Activated CD4-positive, CD25-positive, alpha-beta regulatory T cell treated with anti-CD3 and anti-CD28 coated beads, Interleukin-2, amount 50 U/mL, for 72 hours (primary cell): ENCODE data around the gene ZC3H13.

ENCODE experiments used
- DNase-seq: peaks from one replicate; pipeline ENCODE4 v3.0.0; 2021

ZC3H13 gene

DNA sequence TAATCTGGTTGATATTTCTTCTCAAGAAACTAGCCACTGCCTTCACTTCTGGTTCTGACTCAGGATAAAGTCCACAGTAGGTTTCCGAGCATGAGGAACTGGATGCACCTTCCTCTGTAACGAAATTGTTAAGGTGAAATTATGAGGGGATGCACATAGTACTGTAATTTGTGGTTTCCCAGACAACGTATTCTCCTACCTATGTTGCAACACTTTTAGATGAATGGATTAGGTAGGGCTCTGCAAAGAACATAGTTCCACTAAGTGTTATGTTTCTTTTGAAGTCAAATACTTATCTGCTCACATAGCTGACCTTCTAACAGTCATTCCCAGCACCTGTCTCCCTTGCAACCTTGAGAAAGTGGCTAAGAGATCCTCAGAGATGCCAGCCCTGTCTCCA is 5.7 kb upstream of the ZC3H13 start:
- no peak for DNase-seq

DNA sequence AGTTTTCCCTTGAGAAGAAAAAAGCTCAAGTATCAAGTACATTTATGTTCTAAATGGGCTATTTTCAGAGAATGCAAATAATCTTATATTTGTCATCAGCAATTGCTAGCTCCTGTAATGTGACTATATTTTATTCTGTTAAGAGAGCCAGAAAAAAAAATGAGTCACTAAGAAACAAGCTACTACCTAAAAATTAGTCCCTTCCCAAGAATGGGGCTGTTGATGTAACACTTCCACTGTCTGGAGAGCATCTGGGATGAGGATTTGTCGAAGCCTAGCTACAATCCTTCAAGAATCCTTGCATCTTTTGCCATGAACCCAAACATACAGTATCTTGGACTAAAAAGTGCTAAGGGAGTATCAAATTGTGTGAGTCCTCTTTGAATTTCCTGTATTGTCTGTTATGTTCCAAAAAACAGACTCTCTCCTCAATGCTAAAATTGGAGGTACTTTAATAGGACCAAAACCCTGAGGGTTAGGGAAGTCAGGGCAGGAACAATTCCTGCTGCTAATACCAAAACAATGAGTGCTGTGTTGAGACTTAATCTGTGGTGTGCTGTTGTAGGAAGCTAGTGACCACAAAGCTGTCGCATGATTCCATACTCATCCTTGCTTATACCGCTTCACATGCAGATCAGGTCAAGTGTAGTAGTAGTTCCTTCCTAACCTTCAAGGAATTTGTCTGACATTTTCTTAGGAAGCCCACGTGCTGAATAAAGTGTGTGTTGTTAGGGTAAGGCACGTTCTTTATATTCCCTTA is 4.9 kb upstream of the ZC3H13 start:
- no peak for DNase-seq

DNA sequence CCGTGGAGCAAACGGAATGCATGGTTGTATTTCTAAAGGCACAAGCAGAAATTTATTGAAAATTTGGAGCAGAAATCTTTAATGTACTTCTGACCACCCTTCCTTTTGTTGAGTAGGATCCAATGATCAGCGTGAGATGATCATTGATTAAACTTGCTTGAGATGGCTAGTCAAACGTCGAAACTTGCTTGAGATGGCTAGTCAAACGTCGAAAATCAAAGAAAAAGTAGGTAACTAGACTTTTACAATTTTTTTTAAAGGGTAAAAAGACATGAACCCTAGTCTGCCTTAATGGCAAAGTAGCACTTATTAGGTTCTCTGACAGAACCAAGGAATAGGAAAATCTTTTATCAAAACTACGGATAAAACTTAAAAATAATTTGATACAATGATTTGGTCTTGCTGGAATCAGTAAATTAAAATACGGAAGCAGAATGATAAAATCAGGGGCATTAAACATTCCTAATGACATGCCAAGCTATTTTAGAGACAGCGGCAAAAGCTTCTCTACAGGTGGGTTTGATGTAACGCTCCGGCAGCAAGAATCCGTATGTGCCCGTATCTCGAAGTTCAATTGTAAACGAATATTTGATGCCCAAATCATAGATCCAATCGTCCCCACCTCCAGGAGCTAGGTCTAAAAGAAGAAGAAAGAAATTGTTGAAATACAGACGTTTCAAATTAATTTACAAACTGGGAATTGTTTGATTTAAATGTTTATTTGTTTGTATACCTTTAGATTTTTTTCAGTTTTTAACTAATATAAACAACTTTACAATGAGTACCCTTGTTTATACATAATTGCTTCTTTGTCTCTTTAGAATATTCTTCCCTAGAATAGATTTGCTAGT is 841 bp upstream of the ZC3H13 start:
- no peak for DNase-seq

DNA sequence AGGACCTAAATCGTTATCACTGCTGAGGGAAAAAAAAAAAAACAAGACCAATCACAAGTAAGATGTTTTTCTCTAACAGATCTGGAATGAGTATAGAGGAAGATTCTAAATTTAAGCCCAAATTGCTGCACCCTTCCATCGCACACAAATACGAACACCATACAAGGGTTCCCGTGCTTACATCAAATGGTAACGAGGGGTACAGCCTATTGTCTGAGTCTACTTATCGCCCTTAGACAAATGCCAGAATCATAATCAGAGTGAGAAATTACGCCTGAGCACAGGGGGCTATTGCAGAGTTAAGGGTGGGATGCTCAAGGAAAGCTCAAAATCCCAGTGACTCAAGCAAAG is 603 bp downstream of the ZC3H13 start:
- DNase-seq = no peak

DNA sequence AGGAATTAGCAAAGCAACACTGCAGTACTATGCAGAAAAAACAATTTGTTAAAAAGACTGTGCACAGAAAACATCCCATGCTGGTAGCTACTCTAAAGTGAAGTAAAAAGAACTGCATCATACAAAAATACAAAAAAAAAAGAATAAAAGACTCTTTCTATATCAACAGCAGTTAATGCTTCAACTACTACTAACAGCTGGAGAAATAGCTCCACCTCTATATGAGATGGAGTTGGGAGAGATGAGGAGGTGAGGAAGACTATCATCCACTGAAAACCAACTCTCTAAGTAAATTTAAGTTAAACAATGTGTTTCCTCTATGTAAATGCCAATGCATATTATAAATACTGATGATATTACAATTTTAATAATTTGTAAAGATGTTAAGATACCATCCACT is 1.8 kb downstream of the ZC3H13 start:
- DNase-seq = no peak

DNA sequence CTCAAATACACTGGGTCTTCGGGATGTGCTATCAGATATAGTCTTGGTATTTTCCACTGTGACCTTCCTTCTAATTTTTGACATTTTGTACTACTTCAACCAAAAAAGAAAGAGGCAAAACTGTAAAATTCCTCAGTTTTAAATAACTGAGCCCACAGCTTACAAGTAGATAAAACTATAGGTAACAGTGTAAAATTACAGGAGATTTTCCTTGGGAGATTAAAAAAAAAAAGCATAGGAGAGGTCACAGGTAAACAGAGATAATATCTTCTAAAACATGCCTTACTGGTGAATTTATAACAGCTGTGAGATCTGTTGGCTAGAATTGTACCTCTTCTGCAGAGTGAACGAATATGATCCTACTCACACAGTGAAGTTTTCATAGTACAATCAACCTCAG is 7.1 kb downstream of the ZC3H13 start:
- no peak for DNase-seq

DNA sequence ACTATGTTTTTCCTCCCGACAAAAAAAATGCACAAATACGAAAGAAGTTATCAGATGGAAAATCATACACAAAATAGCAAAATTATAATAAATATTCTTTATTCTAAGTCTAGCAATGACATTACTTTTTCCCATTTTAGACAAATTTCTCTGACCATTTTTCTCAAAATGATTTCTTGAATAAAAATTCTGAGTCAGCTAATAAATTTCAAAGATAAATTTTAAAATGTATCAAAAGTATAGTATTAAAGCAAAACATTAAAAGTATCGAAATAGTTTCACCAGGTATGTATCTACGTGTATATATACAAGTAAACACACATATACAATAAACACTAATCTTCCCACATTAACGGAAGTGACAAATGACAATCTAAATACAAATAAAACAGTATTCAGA is 8.9 kb downstream of the ZC3H13 start:
- DNase-seq = no peak

DNA sequence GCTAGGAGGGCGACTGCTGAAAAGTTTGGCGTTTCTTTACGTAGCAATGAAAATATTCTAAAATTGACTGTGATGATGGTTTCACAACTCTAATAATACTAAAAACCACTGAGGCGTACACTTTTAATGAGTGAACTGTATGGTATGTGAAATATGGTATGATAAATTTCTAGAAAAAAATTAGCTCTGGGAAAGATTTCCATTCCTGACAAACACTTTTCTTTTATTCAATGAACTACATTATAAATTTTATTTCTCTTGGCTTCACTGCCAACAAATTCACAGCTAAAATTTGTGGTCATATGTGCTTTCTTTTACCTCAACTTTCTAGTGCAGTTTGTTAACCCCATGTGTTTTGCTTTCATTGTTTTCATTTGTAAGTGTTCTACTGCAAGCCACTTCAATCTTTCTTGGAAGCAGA is 11.1 kb downstream of the ZC3H13 start:
- DNase-seq = no peak

DNA sequence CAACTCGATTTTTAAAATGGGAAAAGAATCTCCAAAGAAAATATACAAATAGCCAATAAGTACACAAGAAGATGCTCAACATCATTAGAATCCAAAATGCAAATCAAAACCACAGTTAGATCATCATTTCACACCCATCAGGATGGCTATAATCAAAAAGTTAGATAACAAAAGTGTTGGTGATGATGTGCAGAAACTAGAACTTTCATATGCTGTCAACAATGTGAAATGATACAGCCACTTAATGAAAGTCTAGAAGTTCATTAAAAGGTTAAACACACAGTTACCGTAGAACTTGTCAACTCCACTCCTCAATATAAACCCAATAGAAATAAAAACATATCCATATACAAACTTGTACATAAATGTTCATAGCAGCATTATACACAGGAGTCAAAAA is 11.8 kb downstream of the ZC3H13 start:
- no peak for DNase-seq

DNA sequence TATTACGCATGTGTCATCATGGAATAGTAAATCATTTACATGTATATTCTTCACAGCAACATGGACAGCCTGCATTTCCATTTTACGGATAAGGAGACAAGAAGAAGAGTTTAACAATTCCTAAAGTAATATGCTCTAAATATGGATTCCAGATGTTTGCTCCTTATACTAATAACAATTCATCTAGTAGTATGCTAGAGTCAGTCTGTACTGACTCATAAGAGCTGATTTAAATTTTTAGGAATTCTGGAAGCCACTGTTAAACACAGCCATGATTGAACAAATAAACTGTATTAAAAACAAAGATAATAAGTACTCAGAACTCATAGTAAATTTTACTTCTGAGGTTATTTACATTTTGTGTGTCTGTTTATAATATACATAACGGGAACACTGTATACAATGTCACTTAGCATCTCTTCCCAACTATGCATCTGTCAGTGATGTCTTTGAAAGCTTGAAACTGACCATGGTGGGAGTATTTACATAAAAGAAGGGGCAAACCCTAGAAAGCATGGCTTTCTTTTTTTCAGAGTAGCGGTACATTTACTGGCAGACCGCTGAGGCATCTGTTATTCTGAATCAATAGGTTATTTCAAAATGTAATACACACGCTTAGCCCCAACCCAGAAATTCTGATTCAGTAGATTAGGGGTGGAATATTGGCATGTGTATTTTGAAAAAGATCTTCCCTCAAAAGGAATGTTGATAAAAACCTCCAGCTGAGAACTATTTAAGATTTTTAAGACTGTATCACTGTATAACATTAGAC is 12.9 kb downstream of the ZC3H13 start:
- DNase-seq = no peak

DNA sequence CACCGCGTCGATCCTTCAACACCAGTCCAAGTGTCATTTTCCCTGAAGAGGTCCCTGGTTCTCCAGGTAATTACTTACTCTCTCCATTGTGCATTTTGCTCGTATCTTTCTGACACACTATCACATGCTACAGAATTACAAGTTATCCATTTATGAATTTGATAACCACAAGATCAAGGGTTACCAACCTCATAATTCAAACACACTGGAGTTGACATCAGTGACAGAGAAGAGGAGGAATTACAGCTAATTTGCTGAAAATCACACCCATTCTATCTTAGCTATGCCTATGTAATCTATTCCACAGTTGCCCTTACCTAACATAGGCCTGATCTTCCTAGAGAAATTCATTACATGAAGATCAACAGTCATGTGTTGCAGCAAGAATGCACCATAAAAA is 14.2 kb downstream of the ZC3H13 start:
- no peak for DNase-seq

DNA sequence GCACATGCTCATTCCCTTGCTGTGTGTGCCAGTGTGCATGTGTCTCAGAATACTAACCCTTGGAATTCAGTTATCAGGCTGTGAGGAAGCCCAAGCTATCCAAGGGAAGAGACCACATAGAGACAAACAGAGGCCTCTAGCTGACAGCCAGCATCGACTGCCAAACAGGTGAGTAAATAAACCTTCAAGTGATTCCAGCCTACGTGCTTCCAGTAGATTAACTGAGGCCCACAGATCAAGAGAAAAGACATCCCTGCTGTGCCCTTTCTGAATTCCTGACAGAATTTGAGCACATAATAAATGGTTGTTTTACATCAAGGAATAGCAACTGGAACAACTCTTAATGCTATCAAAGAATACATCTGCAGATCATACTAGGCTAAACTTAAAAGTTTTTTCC is 17.5 kb downstream of the ZC3H13 start:
- no peak for DNase-seq

DNA sequence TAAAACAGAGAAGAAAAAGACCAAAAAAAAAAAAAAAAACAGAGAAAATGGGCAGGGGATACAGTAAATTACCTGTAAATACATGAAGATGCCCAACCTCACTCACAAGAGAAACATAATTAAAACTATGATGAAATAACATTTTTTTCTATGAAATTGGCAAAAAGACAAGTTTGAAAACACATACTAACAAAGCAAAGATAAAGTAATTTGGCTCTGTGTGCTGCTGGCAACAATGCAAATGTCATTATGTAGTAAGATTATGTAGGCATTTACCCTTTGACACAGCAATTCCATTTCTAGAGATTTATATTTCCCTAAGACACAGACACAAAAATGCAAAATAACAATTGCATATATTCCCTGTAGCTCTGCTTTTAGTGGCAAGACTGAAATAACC is 20.2 kb downstream of the ZC3H13 start:
- no peak for DNase-seq

DNA sequence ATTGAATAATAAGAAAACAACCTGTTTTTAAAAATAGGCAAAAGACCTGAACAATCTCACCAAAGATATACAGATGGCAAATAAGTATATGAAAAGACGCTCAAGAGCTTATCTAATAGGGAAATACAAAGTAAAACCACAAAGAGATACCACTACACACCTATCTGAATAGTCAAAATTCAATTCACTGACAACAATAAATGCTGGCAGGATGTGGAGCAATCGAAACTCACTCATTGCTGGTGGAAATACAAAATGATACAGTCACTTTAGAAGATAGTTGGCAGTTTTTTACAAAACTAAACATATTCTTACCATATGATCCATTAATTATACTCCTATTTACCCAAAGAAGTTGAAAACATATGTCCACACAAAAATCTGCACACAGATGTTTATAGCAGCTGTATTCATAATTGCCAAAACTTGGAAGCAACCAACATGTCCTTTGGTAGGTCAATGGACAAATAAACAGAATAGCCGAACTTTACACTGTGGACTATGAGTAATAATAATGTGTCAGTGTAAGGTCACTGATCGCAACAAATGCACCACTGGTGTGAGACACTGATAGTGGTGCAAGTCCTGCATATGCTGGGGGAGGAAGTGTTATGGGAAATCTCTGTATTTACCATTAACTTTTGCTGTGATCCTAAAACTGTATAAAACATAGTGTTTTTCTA is 20.8 kb downstream of the ZC3H13 start:
- DNase-seq = no peak

DNA sequence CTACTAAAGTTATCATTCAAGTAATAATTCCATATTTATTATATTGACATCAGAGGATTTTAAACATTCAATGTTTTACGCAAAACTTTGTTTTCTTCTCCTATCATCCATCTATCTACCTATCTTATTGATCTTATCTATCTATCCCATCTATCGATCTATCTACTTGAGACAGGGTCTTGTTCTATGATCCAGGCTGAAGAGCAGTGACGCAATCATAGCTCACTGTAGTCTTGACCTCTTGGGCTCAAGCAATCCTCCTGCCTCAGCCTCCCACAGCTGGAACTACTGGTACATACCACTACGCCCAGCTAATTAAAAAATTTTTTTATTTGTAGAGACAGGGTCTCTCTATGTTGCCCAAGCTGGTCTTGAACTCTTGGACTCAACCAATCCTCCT is 27.4 kb downstream of the ZC3H13 start:
- DNase-seq = no peak

DNA sequence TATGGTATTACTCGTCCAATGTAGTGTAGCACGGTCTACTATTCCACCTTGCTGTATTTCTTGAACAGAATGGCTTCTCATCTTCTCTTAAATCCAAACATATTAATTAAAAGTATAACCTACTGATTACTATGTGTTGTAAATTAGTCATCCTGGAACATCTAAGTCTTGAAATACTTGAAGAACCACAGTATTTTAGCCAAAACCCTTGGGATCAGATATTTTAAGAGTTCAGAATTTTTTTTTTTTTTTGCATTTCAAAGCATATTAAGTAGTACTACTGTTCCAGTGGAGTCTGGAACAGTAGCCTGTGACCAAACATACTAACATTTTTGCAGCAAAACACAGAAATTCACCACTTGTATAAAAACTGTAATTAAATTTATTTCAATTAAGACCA is 30.1 kb downstream of the ZC3H13 start:
- no peak for DNase-seq

DNA sequence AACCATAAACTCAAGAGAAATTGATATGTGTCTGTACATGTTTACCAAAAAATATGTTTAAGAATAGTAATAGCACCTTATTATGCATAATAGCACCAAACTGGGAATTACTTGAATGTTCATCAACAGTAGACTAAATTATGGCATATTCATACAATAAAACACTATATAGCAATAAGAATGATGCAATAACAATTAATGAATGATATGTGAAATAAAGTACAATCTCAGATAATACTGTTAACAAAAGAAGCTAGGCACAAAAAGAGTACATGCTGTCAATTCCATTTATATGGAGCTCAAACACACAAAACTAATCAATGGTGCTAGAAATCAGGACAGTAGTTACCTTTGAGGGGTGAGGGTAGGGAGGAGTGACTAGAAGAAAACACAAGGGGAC is 36.3 kb downstream of the ZC3H13 start:
- no peak for DNase-seq

DNA sequence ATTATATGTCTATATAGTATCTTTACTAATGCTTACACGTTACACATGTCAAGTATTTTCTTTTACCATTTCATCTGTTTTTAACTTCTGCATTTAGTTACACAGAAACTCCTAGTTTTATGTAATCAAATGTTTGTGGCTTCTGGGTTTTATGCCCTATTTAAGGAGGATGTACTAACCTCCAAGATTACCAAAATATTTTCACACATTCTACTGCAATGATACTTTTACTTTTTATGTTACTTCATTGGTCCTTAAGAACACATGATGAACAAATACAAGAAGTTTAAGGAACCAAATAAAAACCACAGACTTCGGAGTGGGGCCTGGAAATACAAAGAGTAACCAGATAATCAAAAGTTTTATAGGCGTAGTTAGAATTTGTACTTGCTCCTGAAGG is 37.2 kb downstream of the ZC3H13 start:
- DNase-seq = no peak

DNA sequence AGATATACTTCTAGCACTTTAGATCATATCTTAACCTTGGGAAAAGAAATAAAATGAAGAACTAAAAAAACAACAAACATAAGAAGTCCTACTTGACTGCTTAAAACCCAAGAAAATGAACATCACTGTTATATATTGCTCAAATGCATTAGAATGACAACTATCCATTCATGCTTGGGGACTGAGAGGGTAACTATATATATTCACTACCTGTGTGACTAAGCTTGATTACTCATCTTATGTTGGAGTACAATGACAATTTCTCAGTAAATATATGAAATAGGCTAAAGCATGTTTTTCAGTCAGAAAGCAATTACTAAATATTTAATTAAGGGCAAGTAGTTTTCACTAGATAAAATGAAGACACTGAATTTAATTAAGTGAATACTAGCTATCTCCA is 40.1 kb downstream of the ZC3H13 start:
- no peak for DNase-seq

DNA sequence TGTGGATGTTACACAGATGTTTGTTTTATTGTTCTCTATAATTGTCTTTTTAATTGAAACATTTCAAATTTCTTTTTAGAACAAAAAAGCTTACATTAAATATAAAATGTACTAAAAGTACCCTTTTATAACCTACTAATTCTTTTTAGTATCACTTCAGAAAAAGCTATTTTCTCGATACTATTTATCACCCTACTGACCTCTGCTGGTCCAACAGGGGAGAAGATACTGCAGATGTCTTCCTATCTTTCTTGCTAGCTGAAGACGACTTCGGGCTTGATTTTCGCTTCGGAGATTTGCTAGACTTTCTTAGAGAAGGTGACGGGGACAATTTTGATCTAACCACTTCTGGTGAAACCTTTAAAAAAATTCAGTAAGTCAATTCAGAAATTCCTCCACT is 42.4 kb downstream of the ZC3H13 start:
- DNase-seq = no peak

DNA sequence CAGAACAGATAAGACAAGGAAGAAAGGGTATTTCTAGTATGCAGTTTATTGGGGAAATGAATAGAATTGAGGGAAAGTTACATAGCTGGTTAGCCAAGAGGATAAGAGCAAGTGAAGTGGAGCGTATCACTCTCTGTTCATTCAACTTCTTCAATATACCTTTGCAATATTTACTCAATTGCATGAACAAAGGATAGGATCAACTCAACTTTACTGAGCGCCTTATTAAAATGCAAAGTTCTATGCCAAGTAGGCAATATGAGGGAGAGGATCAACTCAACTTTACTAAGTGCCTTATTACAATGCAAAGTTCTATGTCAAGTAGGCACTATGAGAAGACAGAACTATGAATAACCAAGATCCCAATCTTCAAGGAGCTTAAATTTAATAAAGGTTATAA is 43.9 kb downstream of the ZC3H13 start:
- DNase-seq = no peak

DNA sequence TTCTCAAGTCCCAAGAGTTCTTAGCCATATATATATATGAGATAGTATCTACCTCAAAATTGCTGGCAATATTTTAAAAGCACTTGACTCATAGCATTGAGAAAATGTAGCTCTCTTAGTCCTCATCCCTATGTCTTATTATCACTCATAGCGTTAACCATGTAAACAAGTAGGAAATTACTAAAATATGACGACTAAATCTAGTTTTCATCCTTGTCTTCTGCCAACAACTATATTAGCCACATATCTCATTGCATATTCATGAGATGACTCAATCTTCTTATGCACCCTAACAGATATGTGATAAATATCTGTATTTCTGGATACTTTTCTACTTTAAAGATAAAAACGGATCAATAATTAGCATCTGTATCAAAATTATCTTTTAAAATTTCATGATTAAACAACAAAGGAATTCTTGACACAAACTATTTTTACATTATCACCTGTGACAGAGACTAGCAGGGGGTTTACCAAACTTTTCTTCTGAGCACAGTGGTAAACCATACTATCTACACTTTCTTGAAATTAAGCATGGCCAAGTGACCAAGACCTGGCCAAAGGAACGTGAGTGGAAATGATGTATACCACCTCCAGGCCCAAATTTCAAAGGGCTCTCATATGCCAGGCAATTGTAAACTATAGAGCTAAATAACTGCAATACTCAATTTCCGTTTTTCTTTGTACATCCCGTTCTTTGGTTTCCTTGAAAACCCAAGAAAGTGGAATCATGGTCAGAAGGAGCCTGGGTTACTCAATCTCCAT is 45.7 kb downstream of the ZC3H13 start:
- DNase-seq = no peak

DNA sequence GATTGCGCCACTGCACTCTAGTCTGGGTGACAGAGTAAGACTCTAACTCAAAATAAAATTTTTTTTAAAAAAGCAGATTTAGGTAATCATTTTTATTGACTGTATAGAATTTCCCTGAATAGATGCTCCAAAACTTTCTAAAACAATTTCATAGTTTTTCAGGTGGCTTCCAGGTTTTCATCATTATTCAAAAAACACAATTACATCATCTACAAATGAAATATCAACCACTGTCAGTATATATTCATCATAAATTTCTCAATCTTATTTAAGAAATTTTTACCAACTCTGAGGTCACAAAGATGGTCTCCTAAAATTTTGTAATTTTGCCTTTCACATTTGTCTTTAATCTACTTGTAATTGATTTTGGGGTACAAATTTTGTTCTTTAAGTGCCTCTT is 48.1 kb downstream of the ZC3H13 start:
- DNase-seq = no peak
